Dermis blood vessel endothelial cell (primary cell): Measurements from ENCODE around the gene PFAS. TPM values are rescaled to one million over a fixed set of nuclear protein-coding genes. Genes with fewer than 3 reads are reported as not detected.
A peak's percentile ranks its signal among the peaks of the same experiment; 100 is the strongest.

Experiments
- DNase-seq: peaks from one replicate; pipeline ENCODE4 v3.0.0; 2010
- total RNA-seq: library from RNA; depleted of rRNA; stranded (reverse); fragments of >200 nt; gene quantifications from 2 replicates; pipeline ENCODE4 v1.2.3, GENCODE V29; 2014

PFAS gene
- total RNA-seq, 1 donor from 2014 or later: 21.8 TPM

DNA sequence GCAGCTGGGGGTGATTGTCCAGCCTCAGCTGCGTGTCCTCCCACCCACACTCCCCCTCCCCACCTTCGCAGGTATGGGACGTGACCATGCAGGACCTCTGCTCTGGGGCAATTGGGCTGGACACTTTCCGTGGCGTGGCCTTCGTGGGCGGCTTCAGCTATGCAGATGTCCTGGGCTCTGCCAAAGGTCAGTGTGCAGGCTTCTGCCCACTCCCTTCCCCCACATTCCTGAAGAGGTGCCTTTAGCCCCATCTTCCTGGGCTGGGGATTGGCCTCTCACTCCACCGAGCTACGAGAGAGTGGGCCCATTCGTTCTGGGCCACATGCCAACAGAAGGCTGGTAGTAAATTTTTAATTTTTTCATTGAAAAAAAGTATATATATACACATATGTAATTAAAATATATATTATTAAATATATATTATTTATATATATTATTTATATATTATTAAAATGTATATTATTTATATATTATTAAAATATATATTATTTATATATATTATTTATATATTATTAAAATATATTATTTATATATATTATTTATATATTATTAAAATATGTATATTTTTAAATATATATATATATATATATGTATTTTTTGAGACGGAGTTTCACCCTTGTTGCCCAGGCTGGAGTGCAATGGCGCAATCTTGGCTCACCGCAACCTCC, 18.5 kb downstream of the PFAS start:
- DNase-seq: no peak

DNA sequence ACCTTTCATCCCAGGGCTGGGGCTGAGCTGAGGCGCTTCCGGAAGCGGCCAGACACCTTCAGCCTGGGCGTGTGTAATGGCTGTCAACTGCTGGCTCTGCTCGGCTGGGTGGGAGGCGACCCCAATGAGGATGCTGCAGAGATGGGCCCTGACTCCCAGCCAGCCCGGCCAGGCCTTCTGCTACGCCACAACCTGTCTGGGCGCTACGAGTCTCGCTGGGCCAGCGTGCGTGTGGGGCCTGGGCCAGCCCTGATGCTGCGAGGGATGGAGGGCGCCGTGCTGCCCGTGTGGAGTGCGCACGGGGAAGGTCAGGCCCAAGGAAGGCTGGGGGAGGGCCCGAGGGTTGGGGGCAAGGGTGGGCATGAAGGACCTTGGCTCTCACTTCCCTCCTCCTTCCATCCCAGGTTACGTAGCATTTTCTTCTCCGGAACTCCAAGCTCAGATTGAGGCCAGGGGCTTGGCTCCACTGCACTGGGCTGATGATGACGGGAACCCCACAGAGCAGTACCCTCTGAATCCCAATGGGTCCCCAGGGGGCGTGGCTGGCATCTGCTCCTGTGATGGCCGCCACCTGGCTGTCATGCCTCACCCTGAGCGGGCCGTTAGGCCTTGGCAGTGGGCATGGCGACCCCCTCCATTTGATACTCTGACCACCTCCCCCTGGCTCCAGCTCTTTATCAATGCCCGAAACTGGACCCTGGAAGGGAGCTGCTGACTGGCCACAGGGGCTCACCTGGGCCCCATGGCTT, 19.6 kb downstream of the PFAS start:
- DNase-seq: no peak

DNA sequence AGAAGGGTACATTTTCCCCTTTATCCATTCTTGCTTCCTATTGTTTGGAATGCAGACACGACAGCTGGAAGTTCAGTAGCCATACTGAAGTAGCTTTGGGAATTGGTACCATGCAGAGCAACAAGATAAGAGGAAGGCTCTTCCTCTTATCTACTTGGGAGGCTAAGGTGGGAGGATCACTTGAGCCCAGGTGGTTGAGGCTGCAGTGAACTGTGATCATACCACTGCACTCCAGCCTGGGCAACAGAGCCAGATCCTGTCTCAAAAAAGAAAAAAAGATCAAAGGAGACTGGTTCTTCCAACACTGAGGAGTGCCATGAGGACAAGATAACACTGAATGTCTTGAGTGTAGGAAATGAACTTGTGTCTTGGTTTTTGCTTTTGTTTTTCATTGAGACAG, 23.3 kb downstream of the PFAS start:
- no peak for DNase-seq

DNA sequence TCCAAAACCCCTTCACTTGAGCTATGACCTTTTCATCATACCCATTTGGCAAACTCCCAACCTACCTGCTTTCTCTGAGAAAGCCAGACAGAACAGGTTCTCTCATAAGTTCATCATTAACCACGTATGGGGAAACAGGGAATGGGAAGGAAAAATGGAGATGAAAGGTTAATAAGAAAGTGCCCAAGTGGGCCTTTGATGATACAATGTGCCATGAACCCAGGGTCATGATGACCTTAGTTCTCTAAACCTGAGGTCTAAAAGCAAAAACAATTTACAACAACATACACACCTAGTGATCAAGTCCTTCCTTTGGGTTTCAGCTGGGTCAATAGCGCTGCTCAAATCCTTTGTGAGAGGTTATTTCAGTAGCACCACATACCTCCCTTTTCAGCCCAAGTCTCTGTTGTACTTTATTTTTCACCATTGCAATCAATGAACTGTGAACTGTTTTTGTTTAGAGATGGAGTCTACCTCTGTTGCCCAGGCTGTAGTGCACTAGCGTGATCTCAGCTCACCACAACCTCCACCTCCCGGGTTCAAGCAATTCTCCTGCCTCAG, 24.9 kb downstream of the PFAS start:
- DNase-seq: no peak

DNA sequence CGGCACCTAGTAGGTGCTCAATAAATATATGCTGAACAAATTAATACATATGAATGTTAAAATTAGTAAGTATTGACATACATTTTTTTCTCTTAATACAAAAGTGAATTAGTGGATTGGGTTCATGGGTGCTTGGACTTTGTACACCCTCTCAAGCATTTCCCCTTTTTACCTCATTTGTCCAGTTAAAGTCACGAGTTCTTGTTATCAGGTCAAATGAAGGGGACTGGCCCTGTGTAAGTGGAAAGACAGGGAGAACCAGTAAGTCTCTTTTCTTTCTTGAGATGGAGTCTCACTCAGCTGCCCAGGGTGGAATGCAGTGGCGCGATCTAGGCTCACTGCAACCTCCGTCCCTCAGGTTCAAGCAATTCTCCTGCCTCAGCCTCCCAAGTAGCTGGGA, 25.7 kb downstream of the PFAS start:
- no peak for DNase-seq

DNA sequence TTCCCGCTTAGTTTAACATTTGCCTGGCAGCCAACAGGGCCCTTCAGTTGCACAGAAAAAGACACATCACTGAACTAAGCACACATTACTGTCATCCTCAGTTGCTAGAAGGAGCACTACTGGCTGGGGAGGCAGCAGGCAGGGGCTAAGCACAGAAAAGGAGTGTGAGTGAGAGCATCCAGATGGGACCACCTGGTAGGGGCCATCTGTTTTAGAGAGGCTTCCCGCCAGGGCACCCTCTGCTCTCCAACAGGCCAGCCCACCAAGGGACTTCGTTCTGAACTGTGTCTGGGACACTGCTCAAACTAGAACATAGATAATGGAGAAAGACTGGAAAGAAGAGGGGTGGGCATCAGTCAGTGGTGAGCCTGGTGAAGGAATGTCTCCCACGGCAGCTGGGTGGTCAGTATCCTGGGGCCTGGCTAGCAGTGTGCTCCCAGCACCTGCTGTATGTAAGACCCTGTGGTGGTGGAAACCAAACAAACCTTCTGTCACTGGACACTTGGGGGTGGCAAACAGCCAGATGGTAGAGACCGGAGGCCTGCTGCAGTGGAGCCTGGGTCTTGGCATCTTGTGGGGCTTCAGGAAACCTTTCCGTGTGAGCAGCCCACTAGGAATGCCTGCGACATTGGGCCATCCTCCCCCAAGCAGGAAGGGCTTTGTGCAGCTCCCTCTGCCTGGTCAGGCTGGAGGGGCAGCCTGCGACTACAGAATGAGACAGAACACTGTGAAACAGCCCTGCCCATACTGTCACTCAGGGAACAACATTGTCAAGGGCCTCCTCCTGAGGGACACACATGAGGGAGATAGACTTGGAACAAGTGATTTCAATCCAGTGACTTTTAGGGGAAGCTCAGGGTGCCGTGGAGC, 26.6 kb downstream of the PFAS start:
- DNase-seq: peak; percentile 12

DNA sequence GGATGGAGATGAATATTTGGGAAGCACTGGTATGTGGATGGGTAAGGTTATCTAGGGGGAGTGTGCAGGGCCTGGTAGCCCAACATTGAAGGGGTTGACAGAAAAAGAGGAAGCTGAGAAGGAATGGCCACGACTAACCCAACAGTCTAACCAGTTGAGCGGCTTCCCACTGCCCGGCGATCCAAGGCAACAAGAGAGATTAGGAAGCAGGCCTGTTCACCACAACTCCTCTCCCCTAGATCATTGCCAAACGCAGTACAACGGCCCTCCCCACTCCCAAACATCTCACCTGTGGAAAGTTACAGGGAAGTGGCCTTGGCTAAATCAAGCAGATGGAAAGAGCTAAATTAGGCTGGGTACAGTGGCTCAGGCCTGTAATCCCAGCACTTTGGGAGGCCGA, 28.2 kb downstream of the PFAS start:
- DNase-seq: no peak

DNA sequence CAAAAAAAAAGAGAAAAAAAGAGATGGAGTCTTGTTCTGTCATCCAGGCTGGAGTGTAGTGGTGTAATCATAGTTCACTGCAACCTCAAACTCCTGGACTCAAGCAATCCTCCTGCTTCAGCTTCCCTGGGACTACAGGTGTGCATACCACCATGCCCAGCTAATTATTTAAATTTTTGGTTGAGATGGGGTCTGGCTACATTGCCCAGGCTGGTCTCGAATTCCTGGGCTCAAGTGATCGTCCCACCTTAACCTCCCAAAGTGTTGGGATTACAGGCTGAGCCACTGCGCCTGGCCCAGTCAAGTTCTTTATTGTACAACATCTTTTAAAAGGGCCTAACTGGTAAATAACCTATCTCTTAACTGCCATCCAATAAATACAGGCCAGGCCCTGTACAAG, 33.3 kb downstream of the PFAS start:
- DNase-seq: no peak

DNA sequence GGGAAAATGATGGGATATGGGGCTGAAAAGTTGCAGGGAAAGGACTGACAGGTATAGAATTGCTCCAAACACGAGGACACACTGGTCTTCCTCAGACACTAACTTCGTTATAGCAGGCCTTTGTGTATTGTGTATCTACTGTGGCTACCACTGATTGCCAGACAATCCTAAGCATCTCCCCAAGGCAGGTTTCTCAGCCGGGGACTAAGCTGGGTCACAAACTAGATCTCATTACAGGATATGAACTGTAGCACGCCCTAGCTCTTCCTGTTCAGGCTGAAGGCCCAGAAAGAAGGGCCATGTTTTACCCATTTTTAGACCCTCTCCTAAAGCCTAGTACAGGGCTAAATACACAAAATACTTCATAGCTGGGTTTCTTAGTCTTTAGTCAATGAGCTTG, 34.3 kb downstream of the PFAS start:
- DNase-seq: no peak

DNA sequence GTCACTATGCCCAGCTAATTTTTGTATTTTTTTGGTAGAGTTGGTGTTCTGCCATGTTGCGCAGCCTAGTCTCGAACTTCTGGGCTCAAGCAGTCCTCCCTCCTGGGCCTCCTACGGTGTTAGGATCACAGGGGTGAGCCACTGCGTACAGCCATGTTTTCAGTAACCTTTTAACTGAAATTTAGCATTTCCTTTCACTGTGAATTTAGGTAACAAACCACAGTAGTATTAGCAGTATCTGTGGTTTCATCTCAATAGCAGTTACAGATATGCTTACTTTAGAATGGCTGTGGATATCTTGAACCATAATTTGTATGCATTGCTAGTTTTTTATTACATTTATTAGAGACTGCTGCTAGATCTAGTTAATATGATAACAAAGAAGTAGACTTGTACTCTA, 35.0 kb downstream of the PFAS start:
- no peak for DNase-seq

DNA sequence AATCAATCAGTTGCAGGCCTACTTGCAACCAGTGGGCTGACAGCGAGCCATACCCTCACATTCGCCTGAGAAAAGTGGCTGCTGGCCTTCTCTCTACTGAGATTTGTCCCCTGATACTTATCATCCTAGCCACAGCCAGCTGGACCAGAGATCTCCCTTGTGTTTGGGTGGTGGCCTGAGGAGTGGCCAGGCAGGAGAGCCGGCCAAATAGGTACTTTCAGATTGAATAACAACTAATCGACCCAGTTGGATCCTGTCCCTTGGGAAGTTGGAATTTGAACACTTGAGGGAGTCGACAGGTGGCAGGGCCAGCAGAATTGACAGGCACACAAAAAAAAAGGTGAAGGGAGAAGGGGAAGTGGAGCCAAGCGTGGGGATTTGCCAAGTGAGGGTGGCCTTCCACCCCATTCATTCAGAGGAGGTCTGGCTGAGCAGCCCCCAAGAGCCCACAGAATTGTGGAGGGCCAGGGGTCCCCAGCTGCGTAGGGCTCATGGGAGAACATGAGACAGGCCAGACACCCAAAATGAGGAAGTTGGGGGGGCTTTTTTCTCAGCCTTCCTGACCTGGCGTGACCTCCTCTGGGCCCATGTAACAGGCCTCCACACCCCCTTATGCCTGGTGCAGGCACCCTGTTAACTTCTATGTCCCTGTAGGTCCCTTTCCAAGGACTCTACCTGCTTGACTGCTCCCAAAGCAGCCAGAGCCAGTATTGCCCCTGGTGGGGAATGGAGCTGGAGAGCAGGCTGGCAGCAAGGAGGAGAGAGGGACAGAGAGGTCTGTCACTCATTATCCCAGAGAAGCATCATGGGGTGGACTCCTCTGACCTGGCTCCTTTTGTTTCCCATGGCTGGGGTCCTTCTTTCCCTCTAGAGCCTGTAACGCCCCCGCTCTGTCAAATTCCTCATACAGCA, 36.4 kb downstream of the PFAS start:
- DNase-seq: no peak

DNA sequence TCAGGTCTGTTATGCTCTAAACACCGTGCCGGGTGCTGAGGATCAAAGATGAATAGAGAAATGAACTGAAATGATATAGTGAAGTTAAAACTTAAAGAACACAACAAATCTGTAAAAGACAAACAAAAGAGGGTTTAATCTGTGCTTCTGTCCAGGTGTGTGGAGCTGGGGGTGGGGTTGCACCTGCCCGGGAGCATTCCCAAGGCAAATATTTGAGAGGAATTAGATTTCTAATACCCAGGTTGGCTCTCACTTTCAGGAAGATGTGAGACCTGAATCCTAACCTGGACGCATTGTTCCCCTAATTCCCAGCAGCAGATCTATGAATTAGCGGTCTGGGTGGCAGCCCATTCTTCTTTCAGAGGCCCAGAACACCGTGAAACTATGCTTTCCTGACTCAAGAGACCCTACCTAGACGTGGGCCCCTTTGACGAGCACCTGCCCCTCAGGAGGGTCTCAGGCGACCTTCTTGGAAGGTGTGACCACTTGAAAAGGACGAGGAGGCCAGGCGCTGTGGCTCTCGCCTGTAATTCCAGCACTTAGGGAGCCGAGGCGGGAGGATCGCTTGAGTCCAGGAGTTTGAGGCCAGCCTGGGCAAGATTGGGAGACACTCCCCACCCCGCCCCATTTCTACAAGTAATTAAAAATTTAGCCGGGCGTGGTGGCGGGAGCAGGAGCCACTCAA, 38.7 kb downstream of the PFAS start:
- DNase-seq: no peak

DNA sequence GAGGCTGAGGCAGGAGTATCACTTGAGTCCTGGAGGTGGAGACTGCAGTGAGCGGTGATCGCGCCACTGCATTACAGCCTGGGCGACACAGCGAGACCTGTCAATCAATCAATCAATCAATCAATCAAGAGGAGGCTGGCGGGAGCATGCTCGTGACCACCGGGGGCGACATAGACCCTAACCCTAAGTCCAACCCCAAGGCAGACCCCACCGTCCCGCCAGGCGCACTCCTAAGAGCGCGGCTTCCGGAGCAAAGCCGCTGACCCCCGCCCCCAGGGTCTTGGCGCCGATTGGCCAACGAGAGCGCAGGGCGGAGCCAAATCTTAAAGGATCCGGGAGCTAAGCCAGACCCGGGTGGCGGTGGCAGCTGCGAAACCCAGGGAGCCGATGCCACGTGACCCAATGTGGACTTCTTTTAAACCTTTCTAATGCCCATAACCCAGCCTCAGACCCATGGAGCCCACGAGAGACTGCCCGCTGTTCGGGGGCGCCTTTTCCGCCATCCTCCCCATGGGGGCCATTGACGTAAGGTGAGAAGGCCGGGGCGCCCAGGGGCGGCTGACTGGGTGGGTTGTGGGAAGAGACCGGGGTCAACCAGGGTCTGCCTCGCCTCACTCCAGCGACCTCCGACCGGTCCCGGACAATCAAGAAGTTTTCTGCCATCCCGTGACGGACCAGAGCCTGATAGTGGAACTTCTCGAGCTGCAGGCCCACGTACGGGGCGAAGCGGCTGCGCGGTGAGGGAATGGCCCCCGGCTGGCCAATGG, 39.4 kb downstream of the PFAS start, which contains the start of gene RANGRF:
TSS of gene RANGRF (plus strand) at position 335 of the 767 bp plus-strand sequence. CDS start at position 454, 119 bp downstream.
- peak; percentile 86 for DNase-seq

DNA sequence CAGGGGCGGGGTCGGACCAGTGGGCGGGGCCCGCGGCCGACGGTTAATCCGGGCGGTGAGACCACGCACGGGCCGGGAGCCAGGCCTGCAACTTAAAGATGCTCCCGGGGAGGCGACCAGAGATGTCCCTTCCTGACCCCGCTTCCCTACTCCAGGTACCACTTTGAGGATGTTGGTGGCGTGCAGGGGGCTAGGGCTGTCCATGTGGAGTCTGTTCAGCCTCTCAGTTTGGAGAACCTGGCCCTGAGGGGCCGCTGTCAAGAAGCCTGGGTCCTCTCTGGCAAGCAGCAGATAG, 40.0 kb downstream of the PFAS start:
- DNase-seq: no peak

DNA sequence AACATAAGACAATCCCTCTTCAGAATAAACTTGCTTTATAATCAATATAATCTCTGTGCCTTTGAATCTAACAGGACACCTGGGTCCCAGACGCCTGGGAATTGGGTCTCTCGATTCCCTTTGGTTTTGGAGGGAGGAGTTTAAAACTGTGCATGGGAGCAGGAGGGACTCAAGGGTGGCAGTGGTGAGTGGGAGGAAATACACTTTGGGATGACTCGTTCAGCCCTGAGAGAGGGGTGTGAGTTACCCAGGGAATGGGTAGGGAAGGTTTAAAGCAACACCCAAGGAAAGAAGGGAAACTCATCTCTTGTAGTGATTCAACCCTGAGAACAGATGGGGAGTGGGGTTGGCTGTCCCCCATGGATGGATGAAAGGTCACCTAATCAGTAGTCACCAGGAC, 41.0 kb downstream of the PFAS start:
- DNase-seq: no peak

DNA sequence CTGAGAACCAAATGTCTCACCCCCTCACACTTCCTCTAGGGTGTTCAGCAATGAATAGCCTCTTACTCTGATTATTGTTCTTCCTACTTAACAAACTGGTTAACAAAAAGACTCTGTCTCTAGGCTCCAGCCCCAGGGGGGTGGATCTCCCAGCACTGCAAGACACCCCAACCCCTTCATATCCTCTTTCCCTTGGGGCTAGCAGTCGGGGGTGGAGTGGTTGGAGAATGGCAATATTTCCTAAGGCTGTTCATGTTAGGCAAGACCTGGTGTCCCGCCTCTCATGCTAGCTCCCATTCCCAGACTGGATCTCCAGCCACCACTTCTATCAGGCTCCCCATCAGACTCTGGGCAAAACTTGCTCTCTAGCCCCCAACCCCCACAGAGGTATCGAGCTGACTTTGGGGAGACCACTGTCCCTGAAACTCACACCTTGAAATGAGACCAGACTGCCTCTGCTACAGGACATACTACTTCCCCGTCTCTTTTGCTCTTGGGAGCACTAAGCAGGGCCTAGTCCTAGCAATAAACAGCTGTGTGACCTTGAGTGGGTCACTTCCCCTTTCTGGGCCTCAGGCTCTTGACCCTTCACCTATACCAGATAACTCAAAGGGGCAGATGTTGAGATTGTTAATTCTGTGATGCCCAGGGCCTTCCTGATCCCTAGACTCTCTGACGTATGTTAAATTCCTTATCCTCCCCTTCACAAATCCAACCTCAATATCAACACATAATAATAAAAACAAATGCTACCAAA, 43.7 kb downstream of the PFAS start:
- DNase-seq: no peak

DNA sequence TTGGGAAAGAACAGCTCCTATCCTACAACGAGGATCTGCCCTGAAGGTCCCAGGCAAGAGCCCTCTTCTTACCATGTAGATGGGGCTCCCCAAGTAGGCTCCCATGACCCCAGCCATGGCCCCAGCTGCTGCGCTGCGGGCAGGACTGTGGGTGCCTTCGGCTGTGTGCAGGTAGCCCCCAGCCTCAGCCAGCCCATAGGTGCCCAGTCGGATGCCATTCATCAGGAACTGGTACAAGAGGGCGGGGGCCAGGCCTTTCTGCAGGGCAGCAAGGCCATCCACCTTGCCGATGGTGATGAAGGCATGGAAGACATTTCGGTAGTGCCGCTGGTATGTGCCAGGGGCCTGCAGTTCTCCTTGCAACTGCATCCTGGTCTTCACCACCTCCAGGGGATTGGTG, 45.3 kb downstream of the PFAS start:
- no peak for DNase-seq

DNA sequence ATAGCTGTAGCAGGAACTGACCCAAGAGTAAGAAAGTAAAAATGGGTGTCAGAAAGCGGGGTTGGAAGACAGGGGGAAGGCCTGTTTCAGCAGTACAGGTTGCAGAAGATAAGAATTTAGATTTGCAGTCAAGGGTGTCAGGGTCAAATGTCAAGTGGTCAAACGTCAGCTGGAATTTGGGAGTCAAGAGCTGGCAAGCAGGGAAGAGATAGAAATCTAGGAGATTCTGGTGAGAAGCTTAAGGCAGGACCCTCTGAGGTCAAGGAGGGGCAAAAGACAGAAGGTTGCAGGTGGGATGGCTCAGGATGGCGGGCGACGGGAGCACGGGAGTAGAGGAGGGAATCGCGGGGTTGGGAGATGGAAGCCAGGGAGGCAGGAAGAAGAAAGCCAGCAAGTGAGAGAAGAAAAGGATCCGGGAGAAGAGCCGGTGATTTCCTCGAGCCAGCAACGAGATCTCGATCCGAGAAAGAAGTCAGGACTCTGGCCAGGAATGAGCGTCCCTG, 45.8 kb downstream of the PFAS start:
- DNase-seq: no peak

DNA sequence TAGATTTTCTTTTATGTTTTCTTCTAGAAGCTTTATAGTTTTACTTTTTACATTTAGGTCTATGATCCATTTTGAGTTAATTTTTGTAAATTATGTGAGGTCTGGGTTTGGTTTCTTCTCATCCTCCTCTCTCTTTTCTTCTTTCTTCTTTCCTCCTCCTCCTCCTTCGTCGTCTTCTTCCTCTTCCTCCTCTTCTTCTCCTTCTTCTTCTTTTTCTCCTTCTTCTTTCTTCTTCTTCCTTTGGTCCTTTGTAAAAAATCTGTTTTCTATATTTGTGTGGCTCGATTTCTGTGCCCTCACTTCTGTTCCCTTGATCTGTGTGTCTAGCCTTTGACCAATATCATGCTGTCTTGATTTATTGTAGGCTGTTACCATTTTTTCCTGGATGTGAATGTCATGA, 51.1 kb downstream of the PFAS start:
- DNase-seq: no peak
